GM12875 (cell line): ENCODE results near the gene INPPL1.
"Not testable (repeated sequence)": the region's sequence is repeated elsewhere in the genome, so short reads cannot be mapped to it uniquely, and the experiment has no call there.

ENCODE experiments used
- H3K4me3 ChIP-seq: one replicate; pipeline ENCODE4 v1.5.1; 2011; ENCODE audit warnings: low read depth, low read length, control low read depth
- CTCF ChIP-seq: IDR thresholded peaks from 2 replicates; pipeline ENCODE4 v1.5.1; 2011; ENCODE audit warnings: low read depth, mild to moderate bottlenecking, control low read depth, inconsistent platforms, low read length, moderate library complexity, borderline replicate concordance; ENCODE audit not compliant: insufficient read depth

Gene INPPL1

GRCh38 chr11:72204886-72205285, 19.7 kb upstream of the INPPL1 start:
- no peak overlapping the region for H3K4me3 ChIP-seq
- TF ChIP-seq CTCF = no peak

- not testable (repeated sequence) for H3K4me3 ChIP-seq
Measured at GRCh38 chr11:72206794-72207193, 17.8 kb upstream of the INPPL1 start.

GRCh38 chr11:72208281-72208680, 16.3 kb upstream of the INPPL1 start:
- H3K4me3 ChIP-seq = no peak overlapping the region
- TF ChIP-seq CTCF = no peak

GRCh38 chr11:72209101-72209500, 15.5 kb upstream of the INPPL1 start:
- no peak overlapping the region for H3K4me3 ChIP-seq
- no peak for TF ChIP-seq CTCF

- no peak within 1 kb of the TSS for H3K4me3 ChIP-seq
- TF ChIP-seq CTCF = no peak
Measured at GRCh38 chr11:72216638-72217037, 7.9 kb upstream of the INPPL1 start, which contains the start of gene FOLR2. TSS of gene FOLR2 (plus strand) at chr11:72216794. CDS start at chr11:72218585, 1,791 bp downstream.

- H3K4me3 ChIP-seq = no peak overlapping the region
- no peak for TF ChIP-seq CTCF
Measured at GRCh38 chr11:72217841-72218240, 6.7 kb upstream of the INPPL1 start.

GRCh38 chr11:72218251-72218745, 6.3 kb upstream of the INPPL1 start:
- no peak for TF ChIP-seq CTCF

More at GRCh38 chr11:72218251-72218745, 6.3 kb upstream of the INPPL1 start:
- H3K4me3 ChIP-seq = no peak overlapping the region
